ENCODE data around the gene ATP9B.

- TF ChIP-seq CTCF (IDR thresholded peaks at IDR 0.05; ENCODE audit: low read depth, low read length) = no peak
- TF ChIP-seq EZH2phosphoT487 (IDR thresholded peaks at IDR 0.05; ENCODE audit: low read depth) = no peak
These were observed 31.8 kb downstream of the ATP9B start for GRCh38 chr18:79100944-79101343.
